Measurements from ENCODE around the gene KDM7A. TPM values are rescaled to one million over a fixed set of nuclear protein-coding genes. Genes with fewer than 3 reads are reported as not detected.
"Not testable (repeated sequence)": the region's sequence is repeated elsewhere in the genome, so short reads cannot be mapped to it uniquely, and the experiment has no call there.

The KDM7A gene
- total and polyA plus RNA-seq, 9 donors, result 3.8 to 13.2 (median 6.8) TPM

DNA sequence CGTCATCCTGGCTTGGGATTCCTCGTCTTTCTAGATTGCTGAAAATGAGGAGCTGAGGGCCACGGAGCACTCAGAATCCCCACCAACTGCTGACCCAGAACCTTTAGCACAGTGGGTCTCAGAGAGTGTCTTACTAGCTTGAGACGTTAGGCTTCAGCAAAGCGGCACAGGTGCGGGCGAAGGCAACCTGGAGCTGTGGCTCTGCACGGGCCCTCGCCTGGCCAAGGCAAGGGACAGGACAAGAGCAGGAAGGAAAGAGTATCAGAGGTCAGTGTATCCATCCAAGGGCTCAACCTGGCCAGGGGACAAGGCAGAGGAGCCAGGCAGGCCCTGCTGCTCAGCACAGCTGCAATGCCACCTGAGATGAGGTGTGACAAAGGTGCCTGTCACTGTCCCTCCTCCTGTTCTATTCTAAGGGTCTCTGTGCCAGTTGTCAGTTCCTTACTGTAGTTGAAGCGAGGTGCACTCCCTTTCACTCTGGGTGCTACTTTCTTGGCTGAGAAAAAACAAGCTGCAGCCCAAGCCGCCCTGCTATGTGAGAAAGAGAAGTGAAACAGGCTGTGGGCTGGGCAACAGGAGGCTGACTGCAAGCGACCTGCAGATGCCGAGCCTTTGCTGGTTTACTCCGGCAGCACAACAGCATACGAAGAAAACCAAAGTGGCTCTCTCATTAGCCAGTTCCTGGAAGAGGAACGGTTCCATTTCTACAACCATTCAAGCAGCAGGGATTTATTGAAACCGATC is 33.3 kb upstream of the KDM7A start:
- Histone ChIP-seq H3K27me3 (no peaks in the 10 kb centered on the region), H3K4me1 (ENCODE audit: insufficient read depth) (no peaks in the 10 kb centered on the region), H3K36me3 (no peaks in the 10 kb centered on the region), H3K9me3 (no peaks in the 10 kb centered on the region), H3K4me3 (no peak overlapping the region), H3K27ac (no peak overlapping the region)
- intact Hi-C loops (cut with DNase I), result no loop called here
- TF ChIP-seq EP300 (IDR thresholded peaks at IDR 0.05), result no peak
- no peak for TF ChIP-seq CTCF (IDR thresholded peaks at IDR 0.05)
- no peak for TF ChIP-seq POLR2A (IDR thresholded peaks at IDR 0.05)
- 76 to 79% (median 77%) methylated on average over 17 of the region's 17 CpGs for WGBS, 3 donors
- DNase-seq, result no peak

DNA sequence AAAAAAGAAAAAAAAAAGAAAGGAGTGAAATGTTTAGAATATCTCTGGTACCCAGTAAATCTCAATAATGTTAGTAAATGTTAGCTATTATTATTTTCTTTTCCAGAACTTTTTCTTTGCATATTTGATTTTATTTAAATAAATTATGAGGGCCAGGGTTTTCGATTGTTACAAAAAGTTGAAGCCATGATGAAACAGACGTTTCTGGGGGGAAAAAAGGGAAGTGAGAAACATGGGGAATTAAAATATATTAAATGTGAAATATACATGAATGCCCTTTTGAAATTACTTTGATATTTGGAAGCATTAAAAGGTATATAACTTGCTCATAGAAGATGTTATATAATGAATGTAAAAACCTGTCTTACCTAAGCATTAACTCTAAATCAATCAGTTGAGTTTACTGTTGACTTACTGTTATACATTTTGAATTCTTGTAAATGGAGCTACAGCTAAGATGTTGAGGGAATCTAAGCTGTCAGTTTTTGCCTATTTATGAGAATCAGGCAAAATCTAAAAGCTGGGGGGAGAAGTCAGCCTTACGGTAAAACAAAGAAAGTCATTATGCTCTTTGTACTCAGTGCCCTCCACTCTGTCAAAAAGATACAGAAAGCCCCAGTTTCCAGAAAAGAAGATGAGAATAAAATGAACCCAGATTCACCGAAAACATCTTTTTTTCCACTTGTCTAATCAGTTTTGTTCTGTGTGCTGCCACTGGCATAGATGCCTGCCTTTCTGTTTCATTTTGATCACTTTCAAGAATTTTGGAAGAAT is 30.0 kb upstream of the KDM7A start:
- 76 to 84% (median 78%) methylated on average over 4 of the region's 4 CpGs for WGBS, 3 donors
- H3K36me3 ChIP-seq, result no peaks in the 10 kb centered on the region
- H3K27ac ChIP-seq, result no peak overlapping the region
- TF ChIP-seq POLR2A (IDR thresholded peaks at IDR 0.05), result no peak
- no peak for TF ChIP-seq EP300 (IDR thresholded peaks at IDR 0.05)
- TF ChIP-seq CTCF (IDR thresholded peaks at IDR 0.05), result no peak
- no peaks in the 10 kb centered on the region for H3K9me3 ChIP-seq
- H3K4me3 ChIP-seq, result no peak overlapping the region
- no peaks in the 10 kb centered on the region for H3K27me3 ChIP-seq
- no peak for DNase-seq
- intact Hi-C loops (cut with DNase I), result no loop called here
- no peaks in the 10 kb centered on the region for H3K4me1 ChIP-seq (ENCODE audit: insufficient read depth)

GRCh38 chr7:140205600-140205999 is 28.8 kb upstream of the KDM7A start:
- Histone ChIP-seq H3K4me3 (no peak overlapping the region), H3K36me3 (no peaks in the 10 kb centered on the region), H3K27ac (no peak overlapping the region), H3K27me3 (no peaks in the 10 kb centered on the region), H3K4me1 (ENCODE audit: insufficient read depth) (no peaks in the 10 kb centered on the region), H3K9me3 (no peaks in the 10 kb centered on the region)
- intact Hi-C loops (cut with DNase I), result no loop called here
- no peak for TF ChIP-seq POLR2A (IDR thresholded peaks at IDR 0.05)
- no peak for TF ChIP-seq CTCF (IDR thresholded peaks at IDR 0.05)
- no peak for TF ChIP-seq EP300 (IDR thresholded peaks at IDR 0.05)
- DNase-seq, result no peak
- 59 to 63% (median 62%) methylated on average over 4 of the region's 4 CpGs for WGBS, 3 donors

- Histone ChIP-seq H3K4me3 (no peak overlapping the region), H3K27me3 (no peaks in the 10 kb centered on the region), H3K36me3 (no peaks in the 10 kb centered on the region), H3K27ac (no peak overlapping the region), H3K9me3 (no peaks in the 10 kb centered on the region), H3K4me1 (ENCODE audit: insufficient read depth) (no peaks in the 10 kb centered on the region)
- intact Hi-C loops (cut with DNase I), result no loop called here
- DNase-seq, result no peak
- no peak for TF ChIP-seq EP300 (IDR thresholded peaks at IDR 0.05)
Observed at GRCh38 chr7:140203556-140203955, 26.8 kb upstream of the KDM7A start.

DNA sequence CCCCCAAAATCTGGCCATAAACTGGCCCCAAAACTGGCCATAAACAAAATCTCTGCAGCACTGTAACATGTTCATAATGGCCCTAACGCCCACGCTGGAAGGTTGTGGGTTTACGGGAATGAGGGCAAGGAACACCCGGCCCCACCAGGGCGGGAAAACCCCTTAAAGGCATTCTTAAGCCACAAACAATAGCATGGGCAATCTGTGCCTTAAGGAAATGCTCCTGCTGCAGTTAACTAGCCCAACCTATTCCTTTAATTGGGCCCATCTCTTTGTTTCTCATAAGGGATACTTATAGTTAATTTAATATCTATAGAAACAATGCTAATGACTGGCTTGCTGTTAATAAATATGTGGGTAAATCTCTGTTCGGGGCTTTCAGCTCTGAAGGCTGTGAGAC is 26.2 kb upstream of the KDM7A start:
- H3K27ac ChIP-seq; DNase-seq; H3K4me1 ChIP-seq (ENCODE audit: insufficient read depth); intact Hi-C loops (cut with DNase I); H3K4me3 ChIP-seq; H3K27me3 ChIP-seq; H3K9me3 ChIP-seq; H3K36me3 ChIP-seq: not testable (repeated sequence)
- 89 to 92% (median 91%) methylated on average over 6 of the region's 6 CpGs for WGBS, 3 donors

Data from ovary (tissue), 9 donors.